PFSK-1 (cell line): ENCODE data around the gene ARFGAP1.

Source experiments
- SIN3A ChIP-seq: IDR thresholded peaks from 2 replicates; pipeline ENCODE4 v1.6.1; 2012; ENCODE audit warnings: mild to moderate bottlenecking, low read length, moderate library complexity, borderline replicate concordance; ENCODE audit not compliant: insufficient read depth
- TAF1 ChIP-seq: IDR thresholded peaks from 2 replicates; pipeline ENCODE4 v1.6.1; 2012; ENCODE audit warnings: low read length, control low read depth, borderline replicate concordance; ENCODE audit not compliant: insufficient read depth

DNA sequence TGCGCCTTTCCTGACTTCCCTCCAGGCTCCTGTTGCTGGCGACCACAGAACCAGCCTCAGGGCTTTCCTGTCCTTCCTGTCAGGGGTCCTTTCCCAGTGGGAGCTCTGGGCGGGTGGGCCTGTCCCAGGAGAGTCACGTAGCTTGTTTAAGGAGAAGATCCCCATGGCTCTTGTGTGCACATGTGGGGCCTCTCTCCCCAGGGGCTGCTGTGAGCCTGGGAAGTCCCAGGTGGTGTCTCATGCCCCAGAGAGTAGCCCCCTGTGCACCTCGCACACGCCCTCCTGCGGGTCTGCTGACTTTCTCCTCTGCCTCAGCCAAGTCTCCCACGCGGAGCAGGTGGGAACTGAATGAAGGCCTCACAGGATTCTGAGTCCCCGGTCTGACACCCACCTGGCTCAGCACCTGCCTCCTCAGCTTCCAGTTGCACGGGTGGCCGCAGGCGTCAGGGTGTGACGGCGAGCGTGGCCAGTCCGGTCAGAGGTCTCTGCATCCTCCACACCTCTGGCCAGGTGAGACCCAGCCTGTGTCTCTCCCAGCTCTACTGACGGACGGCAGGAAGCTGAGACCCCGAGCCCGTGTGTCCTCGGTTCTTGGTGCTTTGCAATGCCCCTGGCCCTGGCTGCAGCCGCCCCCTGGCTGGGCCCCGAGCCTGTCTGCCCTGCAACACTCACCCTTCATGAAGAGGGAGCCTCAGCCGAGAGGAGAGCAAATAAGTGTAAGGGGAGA lies 12.7 kb upstream of the ARFGAP1 start:
- no peak for TF ChIP-seq TAF1
- TF ChIP-seq SIN3A: no peak
